Measurements from ENCODE around the gene CDKN2AIP. TPM values are rescaled to one million over a fixed set of nuclear protein-coding genes. Genes with fewer than 3 reads are reported as not detected.

Gene CDKN2AIP
- polyA plus RNA-seq (2013, experiment 1 of 2), result 12.5 TPM
- polyA plus RNA-seq (2013, experiment 2 of 2), result 12.1 TPM

GRCh38 chr4:183444214-183445096 lies at the start of gene CDKN2AIP:
Gene CDKN2AIP, plus strand, starts transcription at chr4:183444636. Its CDS starts 162 bp downstream, at chr4:183444798.
- peaks cover 8% of the 10 kb centered on the region for H3K79me1 ChIP-seq (ENCODE audit: low read length)

GRCh38 chr4:183395395-183395794 lies 49.0 kb upstream of the CDKN2AIP start:
- H3K4me3 ChIP-seq (ENCODE audit: low read length), result no peak overlapping the region
- H3K18ac ChIP-seq (ENCODE audit: low read length), result no peak overlapping the region
- H4K5ac ChIP-seq (ENCODE audit: low read length), result no peak overlapping the region
- no peak overlapping the region for H4K8ac ChIP-seq (ENCODE audit: low read depth, low read length)
- H3K79me1 ChIP-seq (ENCODE audit: low read length), result no peaks in the 10 kb centered on the region
- H3K4ac ChIP-seq (ENCODE audit: low read depth, low read length), result no peak overlapping the region
- H3K9ac ChIP-seq (ENCODE audit: low read length), result no peak overlapping the region
- no peak overlapping the region for H3K27ac ChIP-seq (ENCODE audit: low read depth, low read length)
- H3K27me3 ChIP-seq (ENCODE audit: insufficient read depth, low read length, poor library complexity), result no peaks in the 10 kb centered on the region
- H3K4me1 ChIP-seq (ENCODE audit: control insufficient read depth, low read depth, low read length), result peaks cover 3% of the 10 kb centered on the region
- H3K36me3 ChIP-seq (ENCODE audit: control insufficient read depth, insufficient read depth, low read length), result no peaks in the 10 kb centered on the region
- WGBS (ENCODE audit: extremely low coverage, insufficient coverage, low lambda C conversion rate), result no CpG with 5 or more reads among the region's 5 CpGs
- no peak for DNase-seq
- no peak overlapping the region for H2AK5ac ChIP-seq (ENCODE audit: low read length)
- no peak overlapping the region for H3K23ac ChIP-seq (ENCODE audit: low read length)
- no peak overlapping the region for H2BK120ac ChIP-seq (ENCODE audit: low read depth, low read length)
- H2BK15ac ChIP-seq (replicated peaks; ENCODE audit: low read depth), result no peak overlapping the region
- H3K79me2 ChIP-seq (ENCODE audit: control insufficient read depth, insufficient read depth, low read length), result no peaks in the 10 kb centered on the region
- no peak overlapping the region for H2BK5ac ChIP-seq (ENCODE audit: low read length)
- no peak overlapping the region for H3K56ac ChIP-seq (ENCODE audit: low read length)
- H3K4me2 ChIP-seq (ENCODE audit: low read length), result no peak overlapping the region

More at GRCh38 chr4:183444214-183445096, at the start of gene CDKN2AIP:
- H3K79me2 ChIP-seq (ENCODE audit: control insufficient read depth, insufficient read depth, low read length), result peaks cover 12% of the 10 kb centered on the region
- peaks cover 5% of the 10 kb centered on the region for H3K36me3 ChIP-seq (ENCODE audit: control insufficient read depth, insufficient read depth, low read length)
- H3K4me3 ChIP-seq (ENCODE audit: low read length), result peak within 1 kb of the TSS; percentile 93
- no peaks in the 10 kb centered on the region for H3K27me3 ChIP-seq (ENCODE audit: insufficient read depth, low read length, poor library complexity)
- H3K4ac ChIP-seq (ENCODE audit: low read depth, low read length), result peak within 1 kb of the TSS; percentile 82
- H3K4me2 ChIP-seq (ENCODE audit: low read length), result peak within 1 kb of the TSS; percentile 78
- WGBS (ENCODE audit: extremely low coverage, insufficient coverage, low lambda C conversion rate), result no CpG with 5 or more reads among the region's 109 CpGs
- H3K18ac ChIP-seq (ENCODE audit: low read length), result peak within 1 kb of the TSS; percentile 43
- H3K9ac ChIP-seq (ENCODE audit: low read length), result peak within 1 kb of the TSS; percentile 96
- H2AK5ac ChIP-seq (ENCODE audit: low read length), result no peak within 1 kb of the TSS
- H2BK5ac ChIP-seq (ENCODE audit: low read length), result peak within 1 kb of the TSS; percentile 93
- peak within 1 kb of the TSS; percentile 41 for H4K8ac ChIP-seq (ENCODE audit: low read depth, low read length)
- H2BK120ac ChIP-seq (ENCODE audit: low read depth, low read length), result no peak within 1 kb of the TSS
- no peak within 1 kb of the TSS for H2BK15ac ChIP-seq (replicated peaks; ENCODE audit: low read depth)
- DNase-seq, result peak; percentile 98
- peak within 1 kb of the TSS; percentile 98 for H3K56ac ChIP-seq (ENCODE audit: low read length)
- H3K27ac ChIP-seq (ENCODE audit: low read depth, low read length), result peak within 1 kb of the TSS; percentile 99
- H3K23ac ChIP-seq (ENCODE audit: low read length), result peak within 1 kb of the TSS; percentile 97
- H3K4me1 ChIP-seq (ENCODE audit: control insufficient read depth, low read depth, low read length), result no peaks in the 10 kb centered on the region
- no peak within 1 kb of the TSS for H4K5ac ChIP-seq (ENCODE audit: low read length)

- Histone ChIP-seq H3K4me2 (ENCODE audit: low read length) (no peak overlapping the region), H3K27ac (ENCODE audit: low read depth, low read length) (no peak overlapping the region), H2BK5ac (ENCODE audit: low read length) (no peak overlapping the region), H3K56ac (ENCODE audit: low read length) (no peak overlapping the region), H2AK5ac (ENCODE audit: low read length) (no peak overlapping the region), H3K27me3 (ENCODE audit: insufficient read depth, low read length, poor library complexity) (no peaks in the 10 kb centered on the region), H3K4ac (ENCODE audit: low read depth, low read length) (no peak overlapping the region), H4K5ac (ENCODE audit: low read length) (no peak overlapping the region), H2BK15ac (replicated peaks; ENCODE audit: low read depth) (no peak overlapping the region), H3K9ac (ENCODE audit: low read length) (no peak overlapping the region), H3K79me1 (ENCODE audit: low read length) (no peaks in the 10 kb centered on the region), H3K23ac (ENCODE audit: low read length) (no peak overlapping the region), H3K4me1 (ENCODE audit: control insufficient read depth, low read depth, low read length) (peaks cover 3% of the 10 kb centered on the region), H3K36me3 (ENCODE audit: control insufficient read depth, insufficient read depth, low read length) (no peaks in the 10 kb centered on the region), H3K4me3 (ENCODE audit: low read length) (no peak overlapping the region), H3K18ac (ENCODE audit: low read length) (no peak overlapping the region), H3K79me2 (ENCODE audit: control insufficient read depth, insufficient read depth, low read length) (no peaks in the 10 kb centered on the region), H2BK120ac (ENCODE audit: low read depth, low read length) (no peak overlapping the region), H4K8ac (ENCODE audit: low read depth, low read length) (no peak overlapping the region)
- DNase-seq, result no peak
Observed at GRCh38 chr4:183396227-183396637, 48.2 kb upstream of the CDKN2AIP start.

- DNase-seq, result no peak
- no peak overlapping the region for H3K4me3 ChIP-seq (ENCODE audit: low read length)
Observed at GRCh38 chr4:183397741-183398297, 46.6 kb upstream of the CDKN2AIP start.

GRCh38 chr4:183398298-183399125 lies 45.9 kb upstream of the CDKN2AIP start:
- WGBS (ENCODE audit: extremely low coverage, insufficient coverage, low lambda C conversion rate), result no CpG with 5 or more reads among the region's 61 CpGs
- no peak overlapping the region for H2AK5ac ChIP-seq (ENCODE audit: low read length)
- H3K4me3 ChIP-seq (ENCODE audit: low read length), result no peak overlapping the region
- DNase-seq, result peak; percentile 85
- H3K9ac ChIP-seq (ENCODE audit: low read length), result peak overlapping the region; percentile 72
- H3K4me2 ChIP-seq (ENCODE audit: low read length), result peak overlapping the region; percentile 68
- peak overlapping the region; percentile 77 for H3K4ac ChIP-seq (ENCODE audit: low read depth, low read length)
- H4K5ac ChIP-seq (ENCODE audit: low read length), result no peak overlapping the region
- H3K36me3 ChIP-seq (ENCODE audit: control insufficient read depth, insufficient read depth, low read length), result no peaks in the 10 kb centered on the region
- H2BK120ac ChIP-seq (ENCODE audit: low read depth, low read length), result no peak overlapping the region
- H3K4me1 ChIP-seq (ENCODE audit: control insufficient read depth, low read depth, low read length), result no peaks in the 10 kb centered on the region
- peak overlapping the region; percentile 98 for H4K8ac ChIP-seq (ENCODE audit: low read depth, low read length)
- no peak overlapping the region for H3K27ac ChIP-seq (ENCODE audit: low read depth, low read length)
- H3K27me3 ChIP-seq (ENCODE audit: insufficient read depth, low read length, poor library complexity), result no peaks in the 10 kb centered on the region
- no peak overlapping the region for H3K23ac ChIP-seq (ENCODE audit: low read length)
- H3K79me2 ChIP-seq (ENCODE audit: control insufficient read depth, insufficient read depth, low read length), result no peaks in the 10 kb centered on the region
- H2BK5ac ChIP-seq (ENCODE audit: low read length), result no peak overlapping the region
- H3K56ac ChIP-seq (ENCODE audit: low read length), result peak overlapping the region; percentile 87
- peak overlapping the region; percentile 82 for H3K18ac ChIP-seq (ENCODE audit: low read length)
- H3K79me1 ChIP-seq (ENCODE audit: low read length), result no peaks in the 10 kb centered on the region
- H2BK15ac ChIP-seq (replicated peaks; ENCODE audit: low read depth), result peak overlapping the region; percentile 10

More at GRCh38 chr4:183397741-183398297, 46.6 kb upstream of the CDKN2AIP start:
- Histone ChIP-seq H4K8ac (ENCODE audit: low read depth, low read length) (no peak overlapping the region), H2AK5ac (ENCODE audit: low read length) (no peak overlapping the region), H3K18ac (ENCODE audit: low read length) (no peak overlapping the region), H3K36me3 (ENCODE audit: control insufficient read depth, insufficient read depth, low read length) (no peaks in the 10 kb centered on the region), H3K56ac (ENCODE audit: low read length) (peak overlapping the region; percentile 87), H3K4me2 (ENCODE audit: low read length) (no peak overlapping the region), H3K4me1 (ENCODE audit: control insufficient read depth, low read depth, low read length) (no peaks in the 10 kb centered on the region), H2BK15ac (replicated peaks; ENCODE audit: low read depth) (no peak overlapping the region), H2BK5ac (ENCODE audit: low read length) (no peak overlapping the region), H2BK120ac (ENCODE audit: low read depth, low read length) (no peak overlapping the region), H3K27me3 (ENCODE audit: insufficient read depth, low read length, poor library complexity) (no peaks in the 10 kb centered on the region), H3K9ac (ENCODE audit: low read length) (peak overlapping the region; percentile 72), H3K23ac (ENCODE audit: low read length) (no peak overlapping the region), H3K79me2 (ENCODE audit: control insufficient read depth, insufficient read depth, low read length) (no peaks in the 10 kb centered on the region), H3K79me1 (ENCODE audit: low read length) (no peaks in the 10 kb centered on the region), H4K5ac (ENCODE audit: low read length) (no peak overlapping the region), H3K27ac (ENCODE audit: low read depth, low read length) (no peak overlapping the region), H3K4ac (ENCODE audit: low read depth, low read length) (no peak overlapping the region)
- no CpG with 5 or more reads among the region's 14 CpGs for WGBS (ENCODE audit: extremely low coverage, insufficient coverage, low lambda C conversion rate)

Measured in mesendoderm (in vitro differentiated cells).